Measurements from ENCODE around the gene GALNT9. TPM values are rescaled to one million over a fixed set of nuclear protein-coding genes. Genes with fewer than 3 reads are reported as not detected.

GALNT9 gene
- polyA plus RNA-seq, 2 of the 4 experiments (the other 2 are of a cell fraction), result 0.66 to 2.8 TPM

- WGBS (ENCODE audit: missing lambda C conversion rate), result 82% methylated on average over 39 of the region's 39 CpGs
- H3K4me1 ChIP-seq, result peaks cover 13% of the 10 kb centered on the region; the same call in 2 of the 3 replicates
- no peak overlapping the region for H3K4me3 ChIP-seq
- CTCF ChIA-PET, result interaction anchor here (0.6 to 1.6 kb wide), 2 partner anchors 190 to 227 kb away, joined by 3 to 5 read pairs; no protein-coding TSS in a partner anchor
- H3K9me3 ChIP-seq, result no peaks in the 10 kb centered on the region
- ATAC-seq (no peak), DNase-seq (ENCODE audit: low read depth in 1 of 2, low spot score in 1 of 2) (no peak), FAIRE-seq (no peak)
- H3K27ac ChIP-seq, result no peak overlapping the region
- no peak overlapping the region for H3K4me2 ChIP-seq
- POLR2A ChIA-PET, result no interaction called here
- no peak for TF ChIP-seq CTCF (IDR thresholded peaks at IDR 0.05)
Observed at GRCh38 chr12:132186857-132187620, 142.3 kb downstream of the GALNT9 start.

GRCh38 chr12:132186208-132186856, 143.1 kb downstream of the GALNT9 start:
- ChIA-PET POLR2A (no interaction called here), CTCF (interaction anchor here (1.3 to 2.3 kb wide), 2 partner anchors 32 to 228 kb away, joined by 3 to 12 read pairs; no protein-coding TSS in a partner anchor)
- Histone ChIP-seq H3K4me2 (no peak overlapping the region), H3K4me3 (no peak overlapping the region), H3K4me1 (peaks cover 13% of the 10 kb centered on the region; the same call in 2 of the 3 replicates), H3K27ac (no peak overlapping the region), H3K9me3 (no peaks in the 10 kb centered on the region)
- FAIRE-seq (no peak), DNase-seq (ENCODE audit: low read depth in 1 of 2, low spot score in 1 of 2) (no peak), ATAC-seq (no peak)
- no peak for TF ChIP-seq NR3C1 (IDR thresholded peaks at IDR 0.05)
- no peak for TF ChIP-seq REST (IDR thresholded peaks at IDR 0.05)
- TF ChIP-seq CHD2 (IDR thresholded peaks at IDR 0.05; ENCODE audit: low read length, partially characterized antibody), result no peak
- no peak for TF ChIP-seq ELK1 (IDR thresholded peaks at IDR 0.05; ENCODE audit: low read depth, low read length)
- no peak for TF ChIP-seq E2F6 (IDR thresholded peaks at IDR 0.05; ENCODE audit: borderline replicate concordance, low read depth)
- no peak for TF ChIP-seq JUN (IDR thresholded peaks at IDR 0.05)
- TF ChIP-seq GATA3 (IDR thresholded peaks at IDR 0.05; ENCODE audit: borderline replicate concordance), result no peak
- no peak for TF ChIP-seq USF2 (IDR thresholded peaks at IDR 0.05)
- TF ChIP-seq HMGXB4 (CRISPR knock-in tag; IDR thresholded peaks at IDR 0.05; ENCODE audit: borderline replicate concordance), result no peak
- no peak for TF ChIP-seq POLR2A (IDR thresholded peaks at IDR 0.05; ENCODE audit: low read length)
- no peak for TF ChIP-seq KDM5A (IDR thresholded peaks at IDR 0.05)
- no peak for TF ChIP-seq EHF (CRISPR knock-in tag; IDR thresholded peaks at IDR 0.05)
- TF ChIP-seq ESRRA (IDR thresholded peaks at IDR 0.05; ENCODE audit: borderline replicate concordance, low read length), result no peak
- no peak for TF ChIP-seq HEYL (CRISPR knock-in tag; IDR thresholded peaks at IDR 0.05)
- TF ChIP-seq PHF8 (IDR thresholded peaks at IDR 0.05; ENCODE audit: borderline replicate concordance, low read depth), result no peak
- TF ChIP-seq HES2 (IDR thresholded peaks at IDR 0.05), result no peak
- 79% methylated on average over 23 of the region's 24 CpGs for WGBS (ENCODE audit: missing lambda C conversion rate)

Measured in A549 (cell line).